ENCODE results near the gene EEF1E1.
A peak's percentile ranks its signal among the peaks of the same experiment; 100 is the strongest.

The EEF1E1 gene

GRCh38 chr6:8087870-8088754 is 14.2 kb downstream of the EEF1E1 start:
- no peak for DNase-seq

- DNase-seq: no peak
Observed at GRCh38 chr6:8086755-8087306, 15.5 kb downstream of the EEF1E1 start.

DNA sequence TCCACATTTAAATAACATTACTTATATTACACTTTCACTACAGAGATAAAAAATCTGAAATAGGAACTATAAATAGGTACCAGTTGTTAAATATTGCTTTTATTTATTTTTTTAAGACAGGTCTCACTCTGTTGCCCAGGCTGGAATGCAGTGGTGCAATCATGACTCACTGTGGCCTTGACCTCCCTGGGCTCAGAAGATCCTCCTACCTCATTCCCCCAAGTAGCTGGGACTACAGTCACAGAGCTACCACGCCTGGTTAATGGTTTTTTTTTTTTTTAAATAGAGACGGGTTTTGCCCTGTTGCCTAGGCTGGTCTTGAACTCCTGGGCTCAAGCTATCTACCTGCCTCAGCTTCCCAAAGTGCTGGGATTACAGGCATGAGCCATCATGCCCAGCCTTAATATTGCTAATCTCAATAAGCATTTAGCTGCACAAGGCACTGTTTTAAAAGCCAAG is 17.3 kb downstream of the EEF1E1 start:
- no peak for DNase-seq

- no peak for DNase-seq
Observed at GRCh38 chr6:8084586-8084985, 17.8 kb downstream of the EEF1E1 start.

DNA sequence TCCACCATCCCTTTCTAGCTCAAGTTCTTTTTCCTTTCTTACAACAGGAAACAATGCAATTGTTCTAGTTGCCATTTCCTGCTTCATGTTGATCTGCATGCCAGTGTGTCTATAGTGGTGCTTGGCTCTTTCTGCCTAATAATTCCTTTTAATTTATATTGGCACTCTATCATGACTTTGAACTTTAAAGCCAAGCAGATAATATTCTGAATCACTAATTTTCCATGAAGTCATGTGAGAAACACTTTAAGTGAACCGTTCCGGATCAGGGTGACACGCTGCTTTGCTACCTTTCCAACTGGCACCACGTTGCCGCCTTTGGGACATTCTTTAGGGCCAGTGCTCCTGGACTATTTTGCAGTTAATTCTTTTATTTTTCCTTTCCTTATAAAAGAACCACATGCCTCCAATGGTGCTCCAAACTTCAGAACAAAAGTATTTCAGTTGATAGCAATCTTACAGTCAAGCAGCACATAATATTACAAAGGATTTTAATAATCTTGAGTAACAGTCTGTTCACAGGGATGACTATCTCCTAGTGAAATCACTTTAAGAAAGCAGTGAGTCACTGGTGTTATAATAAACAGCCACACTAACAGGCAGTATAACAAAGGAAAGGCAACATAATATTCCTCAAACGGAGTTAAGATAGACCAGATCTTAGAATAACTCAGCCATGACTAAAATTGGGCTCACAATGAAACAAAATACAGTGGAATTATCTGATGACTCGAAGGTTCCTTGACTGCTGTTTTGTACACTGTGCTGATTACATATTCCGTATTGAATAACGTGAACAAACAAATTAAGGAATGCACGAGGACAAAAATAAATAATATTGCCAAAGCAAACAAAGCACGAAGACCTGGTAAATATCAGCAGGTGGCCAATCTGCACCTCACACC is 19.1 kb downstream of the EEF1E1 start:
- no peak for DNase-seq

DNA sequence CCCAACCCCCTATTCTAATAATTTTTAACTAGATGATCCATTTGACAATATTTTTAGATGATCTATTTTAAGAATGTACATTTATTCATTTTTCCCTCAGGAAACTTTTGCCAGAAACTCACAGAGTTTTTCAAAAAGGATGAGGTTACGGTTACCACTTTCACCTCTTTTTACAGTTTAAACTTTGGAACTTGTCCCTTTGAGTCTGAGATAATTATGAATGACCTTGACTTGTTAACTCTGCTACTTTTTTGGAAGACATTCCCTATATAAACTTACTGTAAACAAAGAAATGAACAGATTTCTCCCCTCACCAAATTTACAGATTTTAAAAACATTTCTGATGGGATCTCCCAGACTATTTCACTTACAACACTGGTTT is 19.8 kb downstream of the EEF1E1 start:
- DNase-seq: no peak

GRCh38 chr6:8080362-8081151 is 21.8 kb downstream of the EEF1E1 start:
- no peak for DNase-seq

DNA sequence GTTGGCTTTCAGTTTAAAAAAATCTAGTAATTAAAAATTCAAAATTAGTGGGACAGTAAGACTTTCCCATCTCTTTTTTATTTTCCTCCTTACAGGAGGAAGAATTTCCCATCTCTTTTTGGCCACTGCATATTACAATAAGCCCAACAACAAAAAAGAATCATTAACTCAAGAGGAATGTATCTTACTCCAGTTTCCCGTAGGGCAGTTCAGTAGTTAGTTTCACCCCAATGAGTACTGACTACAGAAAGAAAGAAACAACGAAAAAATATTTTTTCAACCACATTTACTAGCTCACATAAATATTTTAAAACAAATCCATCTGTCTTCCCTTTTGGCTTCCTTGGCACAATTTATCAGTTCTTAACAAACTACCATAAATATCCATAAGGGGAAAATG is 23.2 kb downstream of the EEF1E1 start:
- no peak for DNase-seq

DNA sequence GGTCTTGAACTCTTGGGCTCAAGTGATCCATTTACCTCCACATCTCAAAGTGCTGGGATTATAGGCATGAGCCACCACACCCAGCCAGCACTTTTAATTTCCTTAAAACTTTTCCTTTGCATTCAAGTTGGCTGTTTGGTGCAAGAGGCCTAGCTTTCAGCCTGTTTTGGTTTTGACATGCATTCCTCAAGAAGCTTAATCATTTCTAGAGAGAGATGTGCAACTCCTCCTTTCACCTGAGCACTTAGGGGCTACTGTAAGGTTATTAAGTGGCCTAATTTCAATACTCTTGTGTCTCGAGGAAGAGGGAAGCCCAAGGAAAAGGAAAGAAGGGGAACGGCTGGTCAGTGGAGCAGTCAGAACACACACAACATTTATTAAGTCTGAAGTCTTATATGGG is 24.4 kb downstream of the EEF1E1 start:
- DNase-seq: no peak

DNA sequence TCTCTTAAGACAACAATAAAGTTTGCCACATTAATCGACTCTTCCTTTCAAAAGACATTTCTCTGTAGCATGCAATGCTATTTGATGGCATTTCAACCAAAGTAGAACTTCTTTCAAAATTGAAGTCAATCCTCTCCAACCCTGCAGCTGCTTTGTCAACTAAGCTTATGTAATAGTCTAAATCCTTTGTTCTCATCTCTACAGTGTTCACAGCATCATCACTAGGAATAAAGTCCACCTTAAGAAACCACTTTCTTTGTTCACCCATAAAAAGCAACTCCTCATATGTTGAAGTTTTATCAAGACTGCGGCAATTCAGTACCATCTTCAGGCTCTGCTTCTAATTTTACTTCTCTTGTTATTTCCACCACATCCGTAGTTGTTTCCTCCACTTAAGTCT is 26.6 kb downstream of the EEF1E1 start:
- DNase-seq: no peak

DNA sequence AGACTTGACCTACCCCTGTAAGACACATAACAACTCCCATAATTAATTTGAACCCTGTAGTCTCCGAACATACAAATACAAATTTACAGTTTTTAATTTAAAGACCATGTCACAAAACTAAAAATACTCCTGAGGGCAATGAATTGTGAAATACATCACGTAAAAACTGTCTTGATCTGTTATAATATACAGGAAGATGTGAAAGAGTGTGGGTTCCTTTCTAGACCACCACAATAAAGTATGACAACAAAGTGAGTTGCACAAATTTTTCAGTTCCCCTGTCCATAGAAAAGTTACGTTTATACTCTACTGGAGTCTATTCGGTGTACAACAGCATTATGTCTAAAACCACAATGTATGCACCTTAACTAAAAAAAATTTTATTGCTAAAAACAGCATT is 27.2 kb downstream of the EEF1E1 start:
- DNase-seq: no peak

DNA sequence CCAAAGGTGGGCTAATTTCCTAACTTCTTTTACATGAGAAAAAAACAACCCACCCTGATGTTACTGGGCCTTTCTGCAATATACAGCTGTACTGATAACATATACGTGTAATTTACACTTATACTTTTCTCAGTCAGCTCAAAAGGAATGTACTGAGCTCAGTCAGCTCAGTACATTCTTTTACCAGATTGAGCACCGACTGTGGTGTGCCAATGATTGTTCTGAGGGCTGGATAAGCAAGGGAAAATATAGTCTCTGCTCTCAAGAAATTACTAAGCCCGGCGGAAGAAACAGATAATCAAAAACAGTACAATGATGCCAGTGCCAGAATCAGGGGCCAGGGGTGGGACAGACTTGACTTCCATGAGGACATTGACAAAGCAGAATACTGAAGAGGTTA is 28.1 kb downstream of the EEF1E1 start:
- DNase-seq: no peak

- no peak for DNase-seq
Observed at GRCh38 chr6:8073758-8074157, 28.6 kb downstream of the EEF1E1 start.

GRCh38 chr6:8070718-8071117 is 31.6 kb downstream of the EEF1E1 start:
- DNase-seq: no peak

GRCh38 chr6:8069631-8070284 is 32.6 kb downstream of the EEF1E1 start:
- DNase-seq: no peak

DNA sequence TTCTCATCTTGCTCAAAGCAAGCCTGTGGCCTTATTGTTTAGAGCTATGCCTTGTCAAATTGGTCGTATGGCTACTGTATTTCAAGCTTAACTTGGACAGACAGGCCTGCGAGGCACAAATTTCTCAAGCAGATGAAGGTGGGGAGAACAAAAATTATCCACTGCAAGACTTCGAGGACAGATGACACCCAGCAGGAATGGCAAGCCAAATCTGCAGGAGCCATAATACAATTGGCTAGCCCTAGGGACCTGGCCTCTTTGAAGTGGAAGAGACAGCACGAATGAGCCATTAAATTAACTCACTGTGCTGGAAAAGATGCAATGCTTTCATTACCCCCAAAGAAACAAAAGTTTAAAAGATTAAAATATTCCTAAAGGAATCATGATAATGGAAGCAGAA is 33.2 kb downstream of the EEF1E1 start:
- no peak for DNase-seq

DNA sequence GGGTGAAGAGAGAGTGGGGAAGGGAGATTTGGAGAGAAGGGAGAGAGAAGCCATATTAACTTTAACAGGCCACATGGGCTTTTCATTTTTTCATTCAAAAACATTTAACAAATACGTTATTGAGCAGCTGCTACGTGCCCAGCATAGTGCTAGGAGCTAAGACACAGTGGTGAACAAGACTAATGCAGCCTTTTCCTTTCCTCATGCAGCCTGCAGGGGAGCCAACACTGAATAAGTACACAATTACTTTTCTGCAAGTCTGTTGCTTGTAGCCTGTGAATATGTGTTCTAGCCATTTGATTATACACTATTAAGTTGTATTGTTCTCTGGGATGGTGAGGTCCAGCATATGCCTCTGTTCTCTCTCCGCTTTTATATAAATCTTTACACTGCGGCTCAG is 36.2 kb downstream of the EEF1E1 start:
- no peak for DNase-seq

- DNase-seq: no peak
Observed at GRCh38 chr6:8065519-8065911, 36.8 kb downstream of the EEF1E1 start.

DNA sequence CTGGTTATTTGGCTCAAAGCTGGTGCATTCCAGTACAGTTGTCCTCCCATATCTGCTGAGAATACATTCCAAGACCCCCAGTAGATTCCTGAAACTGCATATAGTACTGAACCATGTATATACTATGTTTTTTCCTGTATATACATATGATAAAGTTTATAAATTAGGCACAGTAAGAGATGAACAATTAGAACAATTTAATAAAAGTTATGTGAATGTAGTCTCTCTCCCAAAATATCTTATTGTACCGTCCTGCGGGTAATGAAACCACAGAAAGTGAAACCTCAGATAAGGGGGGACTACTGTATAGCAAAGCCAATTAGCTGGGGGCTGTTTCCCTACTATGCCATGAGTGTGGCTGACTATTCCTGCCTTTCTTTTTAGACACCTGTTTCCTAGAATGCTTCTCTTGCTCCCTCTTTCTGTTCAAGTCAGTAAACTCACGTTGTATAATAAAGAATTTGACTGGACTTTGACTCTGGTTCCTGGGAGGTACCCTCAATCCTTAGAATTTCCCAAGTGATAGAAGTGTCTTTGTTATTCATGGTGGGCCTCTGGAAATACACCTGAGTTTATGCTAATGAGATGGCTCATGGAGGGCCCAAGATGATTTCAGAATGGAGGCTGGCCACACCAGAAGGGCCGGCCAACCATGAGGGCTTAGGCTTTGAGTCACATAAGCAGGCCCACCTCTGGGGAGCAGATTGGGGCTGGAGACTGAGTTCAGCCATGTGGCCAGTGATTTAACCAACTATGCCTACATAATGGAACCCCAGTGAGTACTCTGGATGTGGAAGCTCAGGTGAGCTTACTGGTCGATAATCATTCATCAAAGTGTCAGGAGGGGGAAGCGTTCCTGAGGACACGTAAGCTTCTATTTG is 37.5 kb downstream of the EEF1E1 start:
- DNase-seq: no peak

DNA sequence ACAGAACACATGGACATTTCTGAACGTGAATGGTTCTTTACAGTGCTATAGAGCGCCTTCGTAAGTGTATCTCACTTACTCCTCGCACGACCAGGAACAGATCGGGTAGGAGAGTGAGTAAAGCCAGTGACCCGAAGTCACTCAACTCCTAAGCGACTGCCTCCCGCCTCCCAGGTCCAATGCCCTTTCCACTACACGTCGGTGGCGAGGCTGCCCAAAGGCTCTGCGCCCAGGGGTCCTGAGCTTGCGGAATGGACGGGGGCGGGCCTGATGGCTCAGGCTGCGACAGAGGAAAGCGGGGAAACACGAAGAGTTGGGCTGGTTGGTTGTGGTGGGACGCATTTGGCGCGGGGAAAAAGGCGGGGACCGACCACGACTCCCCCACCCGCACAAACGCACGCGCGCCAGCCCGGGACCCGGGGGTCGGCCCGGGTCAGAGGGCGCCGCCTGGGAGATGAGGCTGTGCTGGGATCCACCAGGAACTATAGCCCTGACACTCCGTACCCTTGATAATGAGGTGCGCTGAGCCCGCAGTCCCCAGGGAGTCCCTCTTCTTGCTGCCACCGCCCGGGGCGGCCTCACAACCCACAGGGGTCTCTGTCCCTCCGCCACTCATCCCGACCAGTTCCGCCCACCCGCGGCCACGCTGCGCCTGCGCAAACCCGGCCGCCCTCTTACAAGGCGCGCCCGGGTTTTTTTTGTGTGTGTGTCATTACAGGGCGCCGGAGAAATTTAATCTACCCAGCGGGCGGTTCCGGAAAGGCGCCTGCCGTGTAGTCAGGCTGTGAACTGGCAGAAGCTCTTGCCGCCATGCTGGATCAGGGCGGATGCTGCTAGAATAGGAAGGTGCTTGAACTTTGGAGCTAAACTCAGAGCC is 38.3 kb downstream of the EEF1E1 start, which contains the start of gene BLOC1S5:
TSS of gene BLOC1S5 (minus strand) at position 629 of the 877 bp plus-strand sequence. CDS start at position 616, 13 bp downstream.
- DNase-seq: peak; percentile 95
